Measurements from ENCODE around the gene TRIM4.

TRIM4 gene

GRCh38 chr7:99844328-99844727 is 75.0 kb downstream of the TRIM4 start:
- DNase-seq: no peak

GRCh38 chr7:99843808-99844207 is 75.5 kb downstream of the TRIM4 start:
- DNase-seq: no peak

GRCh38 chr7:99842926-99843325 is 76.4 kb downstream of the TRIM4 start:
- no peak for DNase-seq

Measured in anterior cingulate cortex (tissue), 58 donors.